ENCODE results near the gene EDEM3.

The EDEM3 gene

GRCh38 chr1:184660462-184661191 lies 94.0 kb downstream of the EDEM3 start:
- Mint-ChIP-seq H3K36me3 (no peaks in the 10 kb centered on the region), H3K9me3 (no peaks in the 10 kb centered on the region), H3K27ac (no peak overlapping the region), H3K4me3 (no peak overlapping the region), H3K4me1 (no peaks in the 10 kb centered on the region), H3K27me3 (peaks cover 11% of the 10 kb centered on the region)
- ATAC-seq (ENCODE audit: low read depth) (no peak), DNase-seq (ENCODE audit: low spot score in 2 of 2) (no peak)

- no peak for DNase-seq (ENCODE audit: low spot score in 2 of 2)
- Mint-ChIP-seq H3K4me3 (no peak overlapping the region), H3K27me3 (peaks cover 4% of the 10 kb centered on the region), H3K4me1 (no peaks in the 10 kb centered on the region), H3K9me3 (no peaks in the 10 kb centered on the region), H3K36me3 (no peaks in the 10 kb centered on the region), H3K27ac (no peak overlapping the region)
- ATAC-seq (ENCODE audit: low read depth) = no peak
These were observed 96.6 kb downstream of the EDEM3 start for GRCh38 chr1:184658055-184658454.

DNA sequence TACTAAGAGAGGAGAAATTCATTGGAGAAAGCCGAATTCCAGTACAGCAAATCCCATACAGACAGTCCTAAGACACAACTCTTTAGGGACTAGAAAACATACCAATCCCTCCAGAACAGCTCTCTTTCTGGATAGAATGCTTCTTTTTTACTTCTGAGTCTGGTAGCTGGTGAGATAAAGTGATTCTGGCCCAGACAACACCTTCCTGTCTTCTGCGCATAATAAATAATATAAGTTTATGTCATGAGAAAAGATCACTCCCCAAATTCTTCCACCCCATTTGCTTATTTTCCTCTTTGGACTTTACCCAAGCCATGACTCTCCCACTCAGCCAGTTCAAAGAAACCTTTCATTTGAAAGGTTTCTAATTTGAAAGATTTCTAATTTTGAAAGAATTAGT lies 98.4 kb downstream of the EDEM3 start:
- Mint-ChIP-seq H3K36me3 (no peaks in the 10 kb centered on the region), H3K27me3 (peaks cover 2% of the 10 kb centered on the region), H3K4me1 (no peaks in the 10 kb centered on the region), H3K4me3 (no peak overlapping the region), H3K9me3 (peaks cover 2% of the 10 kb centered on the region), H3K27ac (no peak overlapping the region)
- DNase-seq (ENCODE audit: low spot score in 2 of 2) (no peak), ATAC-seq (ENCODE audit: low read depth) (no peak)

DNA sequence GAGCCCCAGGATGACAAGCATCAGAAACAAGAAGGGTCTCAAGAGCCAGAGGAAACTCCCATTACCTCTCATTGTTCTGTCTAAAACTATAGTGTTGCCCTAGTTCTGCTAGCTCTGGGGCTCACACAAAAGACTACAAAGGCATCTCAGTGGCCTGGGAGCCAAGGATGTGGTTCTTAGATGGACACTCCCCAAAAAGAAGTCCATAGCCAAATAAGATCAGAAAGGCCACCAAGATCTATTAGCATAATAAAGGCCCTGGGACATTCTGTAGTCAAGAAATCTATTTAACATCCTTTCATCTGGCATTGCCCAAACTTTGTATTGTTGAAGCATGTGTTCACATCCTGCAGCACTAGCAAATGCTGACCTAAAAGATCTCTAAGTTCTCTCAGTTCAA lies 99.5 kb downstream of the EDEM3 start:
- H3K27ac Mint-ChIP-seq = no peak overlapping the region
- peaks cover 3% of the 10 kb centered on the region for H3K27me3 Mint-ChIP-seq
- H3K9me3 Mint-ChIP-seq = peaks cover 2% of the 10 kb centered on the region
- no peaks in the 10 kb centered on the region for H3K36me3 Mint-ChIP-seq
- no peak overlapping the region for H3K4me3 Mint-ChIP-seq
- no peak for ATAC-seq (ENCODE audit: low read depth)
- H3K4me1 Mint-ChIP-seq = no peaks in the 10 kb centered on the region
- DNase-seq (ENCODE audit: low spot score in 2 of 2) = no peak

DNA sequence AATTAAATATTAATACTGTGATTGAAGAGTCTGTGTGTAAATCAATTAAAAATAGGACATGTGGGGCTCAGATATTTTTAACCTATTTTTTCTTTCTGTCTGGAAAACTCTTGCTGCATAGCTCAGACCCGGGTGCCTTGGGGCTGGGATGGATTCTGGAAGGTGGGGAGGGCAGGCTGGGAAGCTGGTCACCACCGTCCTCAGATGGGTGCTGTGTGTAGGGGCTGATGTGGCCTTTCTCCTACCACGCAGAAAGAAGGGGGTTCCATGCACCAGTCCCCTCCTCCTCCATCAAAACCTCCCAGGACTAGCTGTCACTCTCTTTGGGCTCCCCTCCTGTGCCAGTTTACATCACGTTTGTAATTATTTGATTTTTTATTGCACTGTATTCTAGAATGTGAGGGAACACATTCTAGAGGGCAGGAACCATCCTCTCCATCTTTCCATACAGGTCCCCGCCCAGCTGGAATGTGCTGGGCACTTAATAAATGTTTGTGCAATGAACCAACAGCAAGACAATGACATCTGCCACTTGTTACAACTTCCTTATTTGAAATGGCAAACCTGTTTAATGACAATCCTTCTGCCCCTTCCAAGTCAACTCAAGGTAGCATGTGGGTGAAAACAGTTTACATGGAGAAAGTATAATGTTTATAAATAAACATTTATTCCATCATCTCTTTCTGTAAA lies 104.3 kb downstream of the EDEM3 start:
- DNase-seq (ENCODE audit: low spot score in 2 of 2) (no peak), ATAC-seq (ENCODE audit: low read depth) (no peak)
- Mint-ChIP-seq H3K36me3 (no peaks in the 10 kb centered on the region), H3K4me3 (no peak overlapping the region), H3K27me3 (peaks cover 7% of the 10 kb centered on the region), H3K9me3 (peaks cover 5% of the 10 kb centered on the region), H3K27ac (no peak overlapping the region), H3K4me1 (no peaks in the 10 kb centered on the region)

DNA sequence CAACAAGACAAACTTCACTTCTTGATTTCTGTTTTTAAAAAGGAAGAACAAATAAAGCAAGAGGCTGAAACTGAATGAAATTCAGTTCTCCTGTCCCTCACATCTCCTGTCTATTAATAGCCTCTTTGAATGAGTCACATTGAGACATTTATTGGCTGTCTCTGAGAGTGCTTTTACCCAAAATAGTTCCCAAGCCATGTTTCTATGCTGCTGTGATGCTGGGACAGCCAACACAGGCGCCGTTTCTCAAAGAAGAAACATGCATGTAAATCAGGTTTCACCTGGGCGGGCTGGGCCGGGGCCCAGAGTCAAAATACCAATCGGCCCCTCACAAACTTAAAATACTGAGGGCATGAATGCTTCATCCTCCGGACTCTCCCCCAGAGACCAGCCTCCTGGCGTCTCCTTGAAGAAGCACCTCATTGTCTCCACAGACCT lies 105.2 kb downstream of the EDEM3 start:
- no peak for DNase-seq (ENCODE audit: low spot score in 2 of 2)
- peaks cover 7% of the 10 kb centered on the region for H3K27me3 Mint-ChIP-seq
- no peaks in the 10 kb centered on the region for H3K4me1 Mint-ChIP-seq
- no peak for ATAC-seq (ENCODE audit: low read depth)
- no peaks in the 10 kb centered on the region for H3K36me3 Mint-ChIP-seq
- peaks cover 5% of the 10 kb centered on the region for H3K9me3 Mint-ChIP-seq
- no peak overlapping the region for H3K4me3 Mint-ChIP-seq
- no peak overlapping the region for H3K27ac Mint-ChIP-seq

DNA sequence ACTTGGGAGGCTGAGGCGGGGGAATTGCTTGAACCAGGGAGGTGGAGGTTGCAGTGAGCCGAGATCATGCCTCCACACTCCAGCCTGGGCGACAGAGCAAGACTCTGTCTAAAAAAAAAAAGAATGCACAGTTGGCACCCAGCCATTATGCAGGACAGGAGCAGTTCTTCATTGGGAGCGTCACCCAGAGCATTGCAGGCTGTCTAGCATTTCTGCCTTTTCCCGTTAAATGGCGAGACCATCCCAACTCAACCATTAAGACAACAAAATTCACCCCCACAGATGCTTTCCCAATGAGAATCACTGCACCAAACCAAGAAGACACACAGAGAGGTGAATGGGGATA lies 105.8 kb downstream of the EDEM3 start:
- H3K4me1 Mint-ChIP-seq = no peaks in the 10 kb centered on the region
- peaks cover 5% of the 10 kb centered on the region for H3K9me3 Mint-ChIP-seq
- DNase-seq (ENCODE audit: low spot score in 2 of 2) (no peak), ATAC-seq (ENCODE audit: low read depth) (no peak)
- no peak overlapping the region for H3K27ac Mint-ChIP-seq
- no peak overlapping the region for H3K4me3 Mint-ChIP-seq
- peaks cover 8% of the 10 kb centered on the region for H3K27me3 Mint-ChIP-seq
- H3K36me3 Mint-ChIP-seq = no peaks in the 10 kb centered on the region

DNA sequence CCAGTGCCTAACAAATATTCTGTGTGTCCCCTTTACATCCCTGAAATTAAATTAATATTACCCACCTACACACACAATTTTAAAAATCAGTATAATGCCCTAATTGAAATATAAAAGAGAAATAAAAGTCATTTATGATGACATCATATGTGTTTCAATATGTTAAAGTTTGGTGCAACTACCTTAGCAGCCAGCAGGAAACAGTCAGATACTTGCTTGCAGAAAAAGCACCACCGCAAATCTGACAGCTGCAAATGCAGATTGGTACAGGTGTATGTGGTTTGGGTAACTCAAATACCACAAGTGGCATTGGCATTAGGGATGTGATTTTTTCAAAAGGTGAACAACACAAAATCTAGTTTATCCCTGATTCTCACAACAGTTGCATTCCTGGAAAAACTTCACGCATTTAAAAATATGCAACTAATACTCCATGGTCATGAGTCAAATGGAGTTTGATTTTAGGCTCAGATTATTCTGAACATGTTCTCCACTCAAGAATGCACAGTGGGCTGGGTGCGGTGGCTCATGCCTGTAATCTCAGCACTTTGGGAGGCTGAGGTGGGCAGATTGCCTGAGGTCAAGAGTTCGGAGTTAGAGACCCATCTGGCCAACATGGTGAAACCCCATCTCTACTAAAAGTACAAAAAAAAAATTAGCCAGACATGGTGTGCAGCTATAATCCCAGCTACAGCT lies 106.3 kb downstream of the EDEM3 start:
- H3K36me3 Mint-ChIP-seq = no peaks in the 10 kb centered on the region
- no peaks in the 10 kb centered on the region for H3K4me1 Mint-ChIP-seq
- H3K4me3 Mint-ChIP-seq = no peak overlapping the region
- no peak overlapping the region for H3K27ac Mint-ChIP-seq
- peaks cover 8% of the 10 kb centered on the region for H3K27me3 Mint-ChIP-seq
- no peak for ATAC-seq (ENCODE audit: low read depth)
- H3K9me3 Mint-ChIP-seq = peaks cover 5% of the 10 kb centered on the region
- no peak for DNase-seq (ENCODE audit: low spot score in 2 of 2)

DNA sequence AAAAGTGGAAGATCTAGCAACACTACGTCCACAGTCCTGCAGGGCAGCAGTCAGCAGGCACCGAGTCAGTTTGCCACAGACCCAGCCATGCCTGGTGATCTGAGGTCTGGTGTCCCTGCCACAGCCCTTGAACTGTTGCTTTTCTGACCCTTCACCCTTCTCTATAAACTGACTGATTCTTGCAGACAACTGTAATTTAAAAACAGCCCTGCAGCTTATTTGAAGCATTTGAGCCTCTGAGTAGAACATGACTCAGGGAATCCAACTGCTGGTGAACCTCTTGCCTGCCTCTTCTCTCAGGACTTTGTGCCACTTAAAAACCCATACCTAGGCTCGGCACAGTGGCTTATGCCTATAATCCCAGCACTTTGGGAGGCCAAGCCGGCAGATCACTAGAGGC lies 107.2 kb downstream of the EDEM3 start:
- no peak for DNase-seq (ENCODE audit: low spot score in 2 of 2)
- no peaks in the 10 kb centered on the region for H3K36me3 Mint-ChIP-seq
- peaks cover 8% of the 10 kb centered on the region for H3K27me3 Mint-ChIP-seq
- no peak for ATAC-seq (ENCODE audit: low read depth)
- no peaks in the 10 kb centered on the region for H3K4me1 Mint-ChIP-seq
- H3K4me3 Mint-ChIP-seq = no peak overlapping the region
- H3K9me3 Mint-ChIP-seq = peaks cover 5% of the 10 kb centered on the region
- H3K27ac Mint-ChIP-seq = no peak overlapping the region

DNA sequence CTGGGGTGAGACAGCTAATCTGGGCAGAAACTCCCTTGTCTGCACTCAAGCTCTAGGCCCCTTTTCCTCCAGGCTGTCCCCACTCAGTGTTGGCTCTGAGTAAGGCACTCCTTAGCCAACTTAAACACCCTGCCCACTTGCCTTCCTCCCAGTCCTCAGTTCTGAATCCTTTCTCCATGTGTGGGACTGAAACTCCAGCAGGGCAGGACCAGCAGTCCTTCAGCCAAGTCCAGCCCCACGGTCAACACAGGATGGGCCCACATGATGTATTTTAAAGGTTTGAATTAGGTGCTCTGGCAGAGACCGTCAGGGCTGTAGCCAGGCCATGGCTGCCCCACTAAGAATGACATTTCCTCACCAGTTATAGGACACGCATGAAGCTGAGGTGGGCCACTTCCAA lies 107.8 kb downstream of the EDEM3 start:
- Mint-ChIP-seq H3K27me3 (peaks cover 8% of the 10 kb centered on the region), H3K4me3 (no peak overlapping the region), H3K27ac (no peak overlapping the region), H3K9me3 (peaks cover 5% of the 10 kb centered on the region), H3K36me3 (no peaks in the 10 kb centered on the region), H3K4me1 (no peaks in the 10 kb centered on the region)
- no peak for DNase-seq (ENCODE audit: low spot score in 2 of 2)
- ATAC-seq (ENCODE audit: low read depth) = no peak

- Mint-ChIP-seq H3K9me3 (peaks cover 3% of the 10 kb centered on the region), H3K27me3 (peaks cover 7% of the 10 kb centered on the region), H3K4me3 (no peak overlapping the region), H3K36me3 (no peaks in the 10 kb centered on the region), H3K27ac (no peak overlapping the region), H3K4me1 (no peaks in the 10 kb centered on the region)
- no peak for DNase-seq (ENCODE audit: low spot score in 2 of 2)
- no peak for ATAC-seq (ENCODE audit: low read depth)
These were observed 108.4 kb downstream of the EDEM3 start for GRCh38 chr1:184646178-184646701.

DNA sequence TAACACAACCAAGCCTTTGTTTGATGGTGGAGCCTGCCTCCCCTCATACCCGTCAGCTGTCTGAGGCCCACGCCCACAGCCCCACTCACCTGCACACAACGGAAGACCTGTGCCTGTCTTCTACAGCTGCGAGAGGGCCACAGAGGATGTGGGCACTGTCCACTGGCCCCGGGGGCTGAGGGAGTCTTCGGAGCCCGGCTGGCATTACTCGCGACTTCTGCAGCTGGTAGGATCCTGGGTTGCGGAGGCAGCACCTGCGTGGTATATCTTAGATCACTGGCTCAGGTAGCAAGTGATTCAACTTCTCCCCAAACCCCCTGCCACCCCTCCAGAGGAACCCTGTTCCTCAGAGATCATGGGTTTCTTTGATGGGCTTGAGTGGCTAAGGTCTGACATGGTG lies 109.9 kb downstream of the EDEM3 start:
- no peaks in the 10 kb centered on the region for H3K36me3 Mint-ChIP-seq
- ATAC-seq (ENCODE audit: low read depth) (no peak), DNase-seq (ENCODE audit: low spot score in 2 of 2) (no peak)
- H3K4me3 Mint-ChIP-seq = no peak overlapping the region
- no peaks in the 10 kb centered on the region for H3K4me1 Mint-ChIP-seq
- peaks cover 3% of the 10 kb centered on the region for H3K9me3 Mint-ChIP-seq
- peaks cover 7% of the 10 kb centered on the region for H3K27me3 Mint-ChIP-seq
- no peak overlapping the region for H3K27ac Mint-ChIP-seq

GRCh38 chr1:184643661-184644060 lies 111.0 kb downstream of the EDEM3 start:
- no peak overlapping the region for H3K27ac Mint-ChIP-seq
- ATAC-seq (ENCODE audit: low read depth) = no peak
- H3K36me3 Mint-ChIP-seq = no peaks in the 10 kb centered on the region
- H3K27me3 Mint-ChIP-seq = peaks cover 7% of the 10 kb centered on the region
- no peak for DNase-seq (ENCODE audit: low spot score in 2 of 2)
- H3K4me1 Mint-ChIP-seq = no peaks in the 10 kb centered on the region
- H3K4me3 Mint-ChIP-seq = no peak overlapping the region
- H3K9me3 Mint-ChIP-seq = no peaks in the 10 kb centered on the region

GRCh38 chr1:184641894-184642293 lies 112.8 kb downstream of the EDEM3 start:
- Mint-ChIP-seq H3K27me3 (peaks cover 6% of the 10 kb centered on the region), H3K36me3 (no peaks in the 10 kb centered on the region), H3K4me3 (no peak overlapping the region), H3K27ac (no peak overlapping the region), H3K9me3 (no peaks in the 10 kb centered on the region), H3K4me1 (no peaks in the 10 kb centered on the region)
- DNase-seq (ENCODE audit: low spot score in 2 of 2) = no peak
- no peak for ATAC-seq (ENCODE audit: low read depth)
